ENCODE results near the gene TAS1R1.

Gene TAS1R1

DNA sequence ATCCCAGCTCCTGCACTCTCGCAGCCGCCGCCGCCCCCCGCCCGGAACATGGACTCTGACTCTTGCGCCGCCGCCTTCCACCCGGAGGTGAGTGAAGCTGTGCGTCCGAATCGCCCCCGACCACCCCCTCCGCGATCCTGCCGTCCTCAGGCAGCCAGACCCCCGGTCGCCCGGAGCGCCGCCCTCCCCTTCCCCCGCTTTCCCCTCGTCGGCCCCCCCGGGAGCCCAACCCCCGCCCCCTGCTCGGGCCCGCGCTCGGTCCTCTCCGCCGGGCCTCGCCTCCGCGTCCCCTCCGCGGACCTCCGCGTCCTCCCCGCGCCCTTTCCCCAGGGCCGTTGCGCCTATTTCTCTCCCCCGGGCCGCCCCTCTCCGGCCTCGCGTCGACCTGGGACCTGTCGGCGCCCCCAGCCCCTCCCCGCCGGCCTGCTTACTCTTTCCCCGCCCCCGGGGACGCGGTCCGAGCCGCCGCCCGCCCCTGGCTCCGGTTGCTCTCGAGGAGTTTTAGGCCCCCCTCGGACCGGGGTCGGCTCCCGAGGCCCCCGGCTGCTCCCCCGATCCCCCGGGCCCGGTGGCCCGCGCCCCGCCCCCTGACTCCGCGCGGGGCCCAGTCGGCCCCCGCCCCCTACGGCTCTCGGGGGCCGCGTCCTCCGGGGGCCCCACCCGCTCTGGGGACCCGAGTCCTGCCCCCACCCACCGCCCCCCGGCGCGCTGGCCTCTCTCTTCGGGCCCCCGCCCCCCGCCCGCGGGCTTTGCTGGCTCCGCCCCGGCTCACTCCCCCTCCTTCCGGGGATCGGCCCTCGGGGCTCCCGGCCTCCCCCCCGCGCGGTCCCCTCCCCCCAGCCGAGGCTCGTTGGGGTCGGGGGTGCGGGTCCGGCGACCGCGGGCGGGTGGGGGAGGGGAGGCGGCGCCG is 59.2 kb downstream of the TAS1R1 start:
- DNase-seq = no peak

DNA sequence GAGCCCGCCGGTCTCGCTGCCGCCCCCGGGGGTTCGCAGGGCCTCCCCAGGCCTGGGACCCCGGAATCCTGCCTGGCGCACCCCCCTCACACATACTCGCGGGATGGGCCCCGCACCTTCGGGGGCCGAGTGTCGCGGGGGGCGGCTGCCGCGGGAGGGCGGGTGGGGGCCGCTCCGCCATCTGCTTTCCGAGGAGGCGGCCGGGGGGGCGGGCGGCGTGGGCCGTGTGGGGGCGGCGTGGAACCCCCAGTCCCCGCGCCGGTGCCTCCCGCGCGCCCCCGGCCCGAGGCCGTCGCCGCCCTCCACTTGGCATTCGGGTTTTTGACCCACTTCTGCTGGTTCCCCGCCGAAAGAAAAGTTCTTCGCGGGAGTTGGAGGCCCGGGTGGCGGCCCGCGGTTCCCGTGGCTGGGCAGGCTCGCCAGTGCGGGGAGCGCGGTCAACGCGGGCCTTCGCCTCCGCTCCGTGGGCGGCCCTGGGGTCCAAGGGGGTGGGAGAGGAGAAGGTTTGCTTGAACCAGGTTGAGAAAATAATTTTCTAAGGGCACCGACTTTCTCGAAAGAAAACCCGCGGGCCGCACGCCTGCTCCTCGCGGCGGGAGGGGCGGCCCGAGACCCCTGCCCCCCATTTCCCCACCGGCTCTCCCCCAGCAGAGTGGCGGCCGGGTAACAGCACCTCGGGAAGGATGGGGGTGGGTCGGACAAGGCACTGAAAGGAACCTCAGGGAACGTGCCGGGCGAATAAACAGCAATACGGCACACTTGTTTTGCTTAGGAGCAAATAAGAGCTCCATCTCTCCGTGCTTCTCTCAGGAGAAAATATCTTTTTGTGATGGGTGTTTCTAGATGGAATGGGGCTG is 60.0 kb downstream of the TAS1R1 start:
- DNase-seq = no peak

DNA sequence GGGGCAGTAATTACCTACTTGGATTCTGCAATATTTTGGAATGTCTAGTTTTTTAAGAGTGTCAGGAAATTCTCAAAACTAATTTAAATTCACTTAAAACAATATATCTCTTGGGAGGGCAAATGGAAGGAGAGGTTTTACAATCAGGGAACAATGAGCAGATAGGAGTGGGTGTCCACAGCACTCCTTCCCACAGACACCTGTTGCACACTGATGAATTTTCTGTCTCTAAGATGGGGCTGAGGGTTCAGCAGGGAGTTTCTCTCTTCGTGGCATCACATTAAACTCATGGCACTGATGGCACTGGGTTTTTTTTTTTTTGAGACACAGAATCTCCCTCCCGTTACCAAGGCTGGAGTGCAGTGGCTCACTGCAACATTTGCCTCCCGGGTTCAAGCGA is 63.9 kb downstream of the TAS1R1 start:
- no peak for DNase-seq

DNA sequence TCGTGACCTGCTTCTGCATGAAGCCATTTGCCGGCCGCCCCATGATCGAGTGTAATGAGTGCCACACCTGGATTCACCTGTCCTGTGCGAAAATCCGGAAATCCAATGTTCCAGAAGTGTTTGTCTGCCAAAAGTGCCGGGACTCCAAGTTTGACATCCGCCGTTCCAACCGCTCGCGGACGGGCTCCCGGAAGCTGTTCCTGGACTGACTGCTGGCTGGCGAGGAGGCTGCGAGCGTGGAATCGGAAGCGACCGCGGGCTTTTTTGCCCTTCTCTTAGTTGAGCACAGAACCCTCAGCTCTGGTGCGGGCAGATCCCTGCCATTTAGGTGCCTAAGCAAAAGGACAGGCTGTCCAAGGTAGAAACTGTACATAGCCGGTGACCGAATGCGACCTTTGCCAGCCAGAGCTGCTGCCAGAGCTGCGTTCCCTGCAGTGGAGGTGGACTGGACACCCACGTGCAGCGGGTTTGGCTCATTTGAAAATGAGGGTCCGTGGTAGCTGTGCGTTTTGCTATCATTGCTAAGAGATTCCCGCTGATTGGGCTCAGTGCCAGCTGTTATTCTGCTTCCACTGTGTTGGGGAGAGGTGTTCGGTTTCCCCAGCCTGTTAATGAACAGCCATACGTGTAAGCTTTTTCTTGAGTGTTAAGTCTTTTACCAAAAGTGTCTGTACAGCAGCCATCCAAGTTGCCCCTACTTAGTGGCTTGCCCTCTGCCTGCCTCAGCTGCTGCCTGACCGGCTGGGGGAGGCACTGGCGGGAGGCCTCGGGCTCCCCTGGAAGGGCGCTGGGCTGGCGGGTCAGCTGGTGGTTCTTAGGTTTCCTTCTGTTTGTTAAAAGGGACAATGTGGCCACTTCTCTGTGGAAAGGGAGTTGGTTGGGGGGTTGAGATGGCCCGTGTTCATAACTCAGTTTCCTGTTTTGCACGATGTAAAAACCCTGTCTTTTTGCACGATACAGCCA is 66.6 kb downstream of the TAS1R1 start:
- DNase-seq = no peak

DNA sequence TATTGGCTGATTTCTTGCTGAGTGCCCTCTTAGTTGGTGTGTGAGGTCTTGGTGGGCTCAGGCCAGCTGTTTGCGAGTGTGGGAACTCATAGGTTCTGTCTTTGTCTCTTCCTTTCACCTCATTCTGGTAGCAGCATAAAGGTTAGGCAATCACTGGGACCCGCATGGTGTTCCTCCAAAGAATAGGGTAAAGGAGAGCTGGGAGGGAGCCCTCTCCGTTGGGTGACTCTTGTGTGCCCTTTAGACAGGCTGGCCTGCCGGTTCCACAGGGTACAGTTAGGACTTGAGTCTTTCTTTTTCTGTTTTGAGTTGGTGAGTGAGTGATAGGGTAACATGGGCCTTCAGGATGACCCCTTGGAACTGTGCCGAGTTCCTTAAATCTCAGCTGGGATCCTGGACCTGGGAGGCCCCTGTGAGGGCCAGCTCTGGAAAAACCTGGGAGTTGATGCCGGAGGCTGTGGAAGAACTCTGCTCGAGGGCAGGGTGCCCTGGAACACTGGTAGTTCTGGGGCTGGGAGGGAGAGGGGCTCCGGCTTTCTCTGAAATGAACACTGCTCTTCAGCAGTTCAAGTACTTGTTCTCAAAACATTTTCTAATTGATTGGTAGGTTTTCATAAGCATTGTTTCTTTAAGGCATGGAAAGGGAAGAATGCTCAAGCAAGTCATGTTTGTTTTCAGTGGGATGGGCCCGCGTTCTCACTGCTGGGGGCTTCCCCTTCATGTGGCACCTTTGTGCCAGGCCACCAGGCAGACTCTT is 67.5 kb downstream of the TAS1R1 start:
- DNase-seq = no peak

DNA sequence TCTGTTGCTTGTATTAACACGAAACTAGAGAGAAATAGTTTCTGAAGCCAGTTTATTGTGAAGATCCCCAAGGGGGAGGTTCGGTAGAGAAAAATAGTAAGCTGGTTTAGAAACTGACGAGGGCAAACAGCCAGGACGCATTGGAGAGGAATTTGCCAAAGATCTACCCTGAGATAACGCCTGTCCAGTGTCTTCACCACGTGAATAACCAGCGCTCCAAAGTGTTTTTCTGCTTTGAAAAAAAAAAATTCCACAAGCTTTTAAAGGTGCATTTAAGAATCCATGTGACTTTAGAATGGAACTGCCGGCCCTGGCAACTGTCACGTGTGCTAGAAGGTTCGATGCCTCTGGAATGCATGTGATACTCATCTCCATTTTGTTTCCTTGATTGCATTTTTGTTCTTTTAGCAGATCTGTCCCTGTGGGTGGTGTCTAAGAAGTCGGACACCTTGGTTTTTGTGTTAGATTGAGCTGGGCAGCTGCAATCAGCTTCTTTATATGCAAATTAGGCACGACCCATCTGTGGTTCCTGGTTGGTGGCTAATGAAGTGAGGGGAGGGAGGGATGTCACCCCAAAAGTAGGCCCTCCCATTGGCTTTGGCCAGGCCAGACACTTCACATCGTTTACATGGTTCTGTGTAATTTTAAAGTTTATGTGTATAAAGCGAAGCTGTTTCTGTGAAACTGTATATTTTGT is 68.3 kb downstream of the TAS1R1 start:
- no peak for DNase-seq

DNA sequence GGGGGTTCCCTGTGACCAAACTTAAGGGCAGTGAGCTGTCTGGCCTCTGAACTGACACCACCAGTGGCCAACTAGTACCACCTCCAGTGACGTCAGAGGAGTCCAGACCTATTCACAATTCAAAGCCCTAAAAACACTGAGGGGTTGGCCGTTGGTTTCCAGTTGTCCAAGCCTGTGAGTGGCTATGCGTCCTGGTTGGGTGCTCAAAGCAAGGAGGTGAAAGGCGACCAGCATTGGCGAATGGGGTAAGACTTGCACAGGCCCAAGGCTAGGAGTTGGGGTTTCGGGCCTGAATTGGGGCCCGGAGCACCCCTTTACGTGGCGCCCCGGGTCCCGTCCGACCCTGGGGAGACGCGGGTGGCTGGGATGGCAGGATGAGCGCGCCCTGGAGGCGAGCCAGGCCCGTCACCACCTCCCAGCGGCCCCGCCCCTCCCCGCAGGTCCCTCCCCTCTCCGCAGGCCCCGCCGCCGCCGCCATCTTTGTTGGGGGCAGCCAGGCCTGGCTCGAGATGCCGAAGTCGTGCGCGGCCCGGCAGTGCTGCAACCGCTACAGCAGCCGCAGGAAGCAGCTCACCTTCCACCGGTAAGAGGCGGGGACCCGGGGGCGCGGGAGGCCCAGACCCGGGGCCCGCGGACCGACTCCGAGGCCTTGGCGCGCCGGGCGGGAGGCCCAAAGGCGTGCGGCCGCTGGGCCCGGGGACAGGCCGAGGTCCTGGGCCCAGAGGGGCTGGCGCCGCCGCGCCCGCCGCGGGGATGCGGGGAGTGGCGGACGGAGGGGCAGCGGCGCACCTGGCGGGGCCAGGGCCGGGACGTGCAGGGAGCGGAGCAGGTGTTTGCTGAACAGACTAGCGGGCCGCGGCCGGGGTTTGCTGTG is 69.8 kb downstream of the TAS1R1 start, which contains the start of gene THAP3:
Gene THAP3, plus strand, starts transcription at position 159 of the 874 bp plus-strand sequence. Its CDS starts 351 bp downstream, at position 510.
- peak; percentile 53 for DNase-seq

DNA sequence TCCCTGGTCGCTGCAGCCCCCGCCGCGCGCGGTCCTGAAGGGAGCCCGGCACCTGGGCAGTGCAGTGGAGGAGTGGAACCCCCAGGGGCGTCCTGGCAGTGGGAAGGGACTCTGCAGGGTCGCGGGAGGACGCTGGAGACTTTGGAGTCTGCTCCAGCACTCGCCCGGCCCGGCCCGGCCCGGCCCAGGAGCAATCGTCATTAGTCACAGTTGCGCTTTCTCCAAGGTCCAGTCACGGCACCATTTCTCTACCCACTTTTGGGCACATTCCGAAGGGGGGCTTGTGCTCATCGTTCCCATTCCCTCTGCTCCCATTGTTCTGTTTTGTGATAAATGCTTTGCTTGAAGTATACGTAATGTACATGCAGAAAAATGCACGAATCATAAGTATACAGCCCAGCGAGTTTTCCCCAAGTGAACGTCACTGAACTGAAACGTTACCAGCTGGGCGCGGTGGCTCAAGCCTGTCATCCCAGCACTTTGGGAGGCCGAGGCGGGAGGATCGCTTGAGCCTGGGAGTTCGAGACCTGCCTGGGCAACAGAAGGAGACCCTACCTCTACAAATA is 70.6 kb downstream of the TAS1R1 start:
- no peak for DNase-seq

DNA sequence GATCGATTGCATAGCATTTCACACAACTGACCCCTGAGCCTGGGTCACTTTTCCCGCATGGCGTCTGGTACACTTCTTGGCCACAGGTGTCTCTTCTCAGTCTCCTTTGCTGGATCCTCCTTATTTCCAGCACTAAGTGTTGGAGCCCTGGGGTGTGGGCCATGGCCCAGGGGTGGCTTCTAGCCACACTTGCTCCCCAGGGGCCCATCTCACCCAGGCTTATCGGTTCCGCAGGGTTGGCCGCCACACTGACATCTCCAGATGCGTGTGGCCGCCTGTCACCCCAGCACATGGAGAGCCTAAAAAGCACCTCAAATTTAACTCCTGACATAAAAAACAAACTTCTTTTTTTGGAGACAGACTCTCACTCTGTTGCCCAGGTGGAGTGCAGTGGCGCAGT is 71.9 kb downstream of the TAS1R1 start:
- DNase-seq = no peak

DNA sequence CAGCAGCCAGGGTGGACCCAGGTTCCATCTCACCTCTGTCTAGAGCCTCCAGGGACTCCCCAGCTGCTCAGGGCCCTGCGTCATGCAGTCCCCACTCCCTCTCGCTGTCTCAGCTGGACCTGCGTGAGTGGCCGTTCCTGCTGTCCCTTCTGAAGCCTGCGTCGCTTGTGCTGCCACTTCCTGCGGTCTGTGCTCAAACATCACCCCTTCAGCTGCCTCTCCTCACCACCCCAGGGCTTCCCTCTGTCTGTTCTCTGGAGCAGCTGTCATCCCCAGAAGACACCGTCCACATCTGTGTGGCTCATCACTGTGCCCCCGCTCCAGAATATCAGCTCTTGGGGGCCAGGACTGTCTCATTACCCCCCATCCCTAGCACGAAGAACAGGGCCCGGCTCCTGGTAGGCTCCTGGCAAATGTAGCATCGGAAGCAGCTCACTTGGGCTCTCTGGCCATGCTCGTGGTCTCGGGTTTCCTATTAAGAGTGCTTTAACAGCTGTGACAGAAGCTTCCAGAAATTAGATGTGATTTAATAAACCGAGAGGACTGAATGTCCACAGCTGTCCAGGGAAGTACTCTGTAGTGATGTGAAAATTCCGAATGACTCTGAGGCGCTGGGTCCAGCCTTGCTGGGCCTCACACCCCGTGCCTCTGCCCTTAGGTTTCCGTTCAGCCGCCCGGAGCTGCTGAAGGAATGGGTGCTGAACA is 72.9 kb downstream of the TAS1R1 start:
- DNase-seq = no peak

DNA sequence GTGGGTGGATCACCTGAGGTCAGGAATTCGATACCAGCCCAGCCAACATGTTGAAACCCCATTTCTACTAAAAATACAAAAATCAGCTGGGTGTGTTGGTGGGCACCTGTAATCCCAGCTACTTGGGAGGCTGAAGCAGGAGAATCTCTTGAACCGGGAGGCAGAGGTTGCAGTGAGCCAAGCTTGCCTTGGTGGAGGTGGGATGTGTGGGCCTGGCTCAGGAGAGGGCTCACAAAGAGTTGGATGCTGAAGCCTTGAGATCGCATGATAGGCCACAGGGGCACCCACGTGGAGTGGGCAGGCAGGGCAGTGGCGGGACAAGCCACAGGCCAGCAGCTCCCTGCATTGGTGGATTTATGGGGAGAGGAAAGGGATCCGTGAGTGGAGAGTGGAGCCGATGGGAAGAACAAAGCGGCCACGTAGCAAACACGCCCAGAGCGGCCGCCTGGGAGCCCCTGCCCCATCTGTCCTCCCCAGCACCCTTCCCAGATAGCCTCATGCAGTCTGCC is 73.9 kb downstream of the TAS1R1 start:
- DNase-seq = no peak

Data from DMS 273 treated with DMSO at 0.1 percent for 48 hours (cell line).